Immature natural killer cell (primary cell): Measurements from ENCODE around the gene RAB17. TPM values are rescaled to one million over a fixed set of nuclear protein-coding genes. Genes with fewer than 3 reads are reported as not detected.

Experiments used
- DNase-seq, 3 donors: peaks; one replicate each; pipeline ENCODE4 v3.0.0; 2022; ENCODE audit warnings: mixed read lengths in 1 of 3
- H3K27ac Mint-ChIP-seq, 6 donors: one replicate each; pipeline ENCODE4 v1.8.0; 2020; ENCODE audit warnings: mixed read lengths in 6 of 6, mild to moderate bottlenecking in 5 of 6, inconsistent platforms in 4 of 6, moderate library complexity in 3 of 6
- H3K27me3 Mint-ChIP-seq, 3 donors: one replicate each; pipeline ENCODE4 v1.8.0; 2020 to 2021; ENCODE audit warnings: low read depth in 3 of 3, mild to moderate bottlenecking in 3 of 3, mixed read lengths in 3 of 3, moderate library complexity in 3 of 3, inconsistent platforms in 1 of 3
- H3K36me3 Mint-ChIP-seq, 3 donors: one replicate each; pipeline ENCODE4 v1.8.0; 2020; ENCODE audit warnings: mixed read lengths in 3 of 3, inconsistent platforms in 2 of 3, mild to moderate bottlenecking in 2 of 3
- H3K4me1 Mint-ChIP-seq, 2 donors: one replicate each; pipeline ENCODE4 v1.8.0; 2020; ENCODE audit warnings: inconsistent platforms in 2 of 2, mild to moderate bottlenecking in 2 of 2, mixed read lengths in 2 of 2, moderate library complexity in 1 of 2
- H3K4me3 Mint-ChIP-seq, 5 donors: one replicate each; pipeline ENCODE4 v1.8.0; 2020; ENCODE audit warnings: mild to moderate bottlenecking in 5 of 5, mixed read lengths in 5 of 5, inconsistent platforms in 3 of 5, moderate library complexity in 3 of 5
- H3K9me3 Mint-ChIP-seq, 6 donors: one replicate each; pipeline ENCODE4 v1.8.0; 2020; ENCODE audit warnings: mild to moderate bottlenecking in 6 of 6, mixed read lengths in 6 of 6, inconsistent platforms in 4 of 6, moderate library complexity in 3 of 6
- polyA plus RNA-seq, 3 donors: library from polyadenylated mRNA; unstranded; fragments of 300-500 nt; fragmentation: Illumina TruSeq; gene quantifications; one replicate each; pipeline ENCODE4 v1.2.3, GENCODE V29; 2021

Gene RAB17
- polyA plus RNA-seq, 3 donors from 2014 or later: not detected

- peaks cover 0 to 3% (median 1%) of the 10 kb centered on the region in 3 donors for H3K27me3 Mint-ChIP-seq
- H3K27ac Mint-ChIP-seq: no peak overlapping the region
Measured at GRCh38 chr2:237573721-237574415, 16.7 kb downstream of the RAB17 start.

GRCh38 chr2:237572742-237573101 lies 17.8 kb downstream of the RAB17 start:
- no peaks in the 10 kb centered on the region for H3K9me3 Mint-ChIP-seq
- H3K27ac Mint-ChIP-seq: no peak overlapping the region
- H3K36me3 Mint-ChIP-seq: no peaks in the 10 kb centered on the region
- peaks cover 0 to 2% of the 10 kb centered on the region in 2 donors for H3K4me1 Mint-ChIP-seq
- H3K4me3 Mint-ChIP-seq: no peak overlapping the region
- DNase-seq: no peak
- peaks cover 1 to 3% (median 2%) of the 10 kb centered on the region in 3 donors for H3K27me3 Mint-ChIP-seq

More at GRCh38 chr2:237573721-237574415, 16.7 kb downstream of the RAB17 start:
- peaks cover 0 to 2% of the 10 kb centered on the region in 2 donors for H3K4me1 Mint-ChIP-seq
- no peaks in the 10 kb centered on the region for H3K36me3 Mint-ChIP-seq
- DNase-seq: no peak
- H3K9me3 Mint-ChIP-seq: no peaks in the 10 kb centered on the region
- no peak overlapping the region for H3K4me3 Mint-ChIP-seq

GRCh38 chr2:237572021-237572741 lies 18.4 kb downstream of the RAB17 start:
- Mint-ChIP-seq H3K36me3 (no peaks in the 10 kb centered on the region), H3K27ac (no peak overlapping the region), H3K4me3 (no peak overlapping the region), H3K4me1 (peaks cover 0 to 2% of the 10 kb centered on the region in 2 donors), H3K9me3 (no peaks in the 10 kb centered on the region), H3K27me3 (peaks cover 1 to 3% (median 2%) of the 10 kb centered on the region in 3 donors)
- peak; percentile 75 to 77 (median 75) for DNase-seq

DNA sequence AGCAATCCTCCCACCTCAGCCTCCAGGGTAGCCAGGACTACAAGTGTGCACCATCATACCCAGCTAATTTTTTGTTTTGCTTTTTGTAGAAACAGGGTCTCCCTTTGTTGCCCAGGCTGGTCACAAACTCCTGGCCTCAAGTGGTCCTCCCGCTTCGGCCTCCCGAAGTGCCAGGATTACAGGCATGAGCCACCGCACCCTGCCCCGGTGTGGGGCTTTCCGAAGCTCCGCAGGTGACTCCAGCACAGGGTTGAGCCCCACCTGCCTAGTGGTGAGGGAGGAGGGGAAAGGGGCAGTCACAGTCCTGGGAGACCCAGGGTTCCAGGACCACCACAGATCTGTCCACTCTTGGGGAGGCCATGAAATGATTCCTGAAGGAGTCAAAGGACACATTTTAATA lies 19.0 kb downstream of the RAB17 start:
- no peaks in the 10 kb centered on the region for H3K36me3 Mint-ChIP-seq
- H3K4me3 Mint-ChIP-seq: no peak overlapping the region
- H3K9me3 Mint-ChIP-seq: no peaks in the 10 kb centered on the region
- H3K27me3 Mint-ChIP-seq: peaks cover 1 to 3% (median 2%) of the 10 kb centered on the region in 3 donors
- no peak for DNase-seq
- H3K4me1 Mint-ChIP-seq: peaks cover 0 to 2% of the 10 kb centered on the region in 2 donors
- H3K27ac Mint-ChIP-seq: no peak overlapping the region

- DNase-seq: no peak
- no peak overlapping the region for H3K4me3 Mint-ChIP-seq
- H3K9me3 Mint-ChIP-seq: no peaks in the 10 kb centered on the region
- H3K4me1 Mint-ChIP-seq: peaks cover 0 to 2% of the 10 kb centered on the region in 2 donors
- peaks cover 1 to 3% (median 2%) of the 10 kb centered on the region in 3 donors for H3K27me3 Mint-ChIP-seq
- no peaks in the 10 kb centered on the region for H3K36me3 Mint-ChIP-seq
- no peak overlapping the region for H3K27ac Mint-ChIP-seq
Measured at GRCh38 chr2:237570776-237571335, 19.7 kb downstream of the RAB17 start.

GRCh38 chr2:237569896-237570295 lies 20.6 kb downstream of the RAB17 start:
- Mint-ChIP-seq H3K36me3 (no peaks in the 10 kb centered on the region), H3K27ac (no peak overlapping the region), H3K9me3 (no peaks in the 10 kb centered on the region), H3K4me3 (no peak overlapping the region), H3K4me1 (peaks cover 0 to 2% of the 10 kb centered on the region in 2 donors), H3K27me3 (peaks cover 1 to 3% (median 2%) of the 10 kb centered on the region in 3 donors)
- DNase-seq: no peak

DNA sequence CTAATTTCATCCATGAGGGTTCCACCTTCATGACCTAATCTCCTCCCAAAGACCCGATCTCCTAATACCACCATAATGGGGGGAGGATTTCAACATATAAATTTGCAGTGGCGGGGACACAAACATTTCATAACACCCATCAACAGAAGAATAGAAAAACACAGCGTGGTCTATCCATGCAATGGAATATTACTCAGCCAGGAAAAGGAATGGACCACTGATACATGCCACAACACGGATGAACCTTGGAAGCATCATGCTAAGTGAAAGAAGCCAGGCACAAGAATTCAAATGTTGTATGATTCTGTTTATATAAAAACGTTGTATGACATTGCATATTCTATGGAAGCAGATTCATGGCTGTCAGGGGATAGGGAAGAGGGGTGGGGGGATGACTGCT lies 21.5 kb downstream of the RAB17 start:
- peaks cover 0 to 2% of the 10 kb centered on the region in 2 donors for H3K4me1 Mint-ChIP-seq
- H3K27ac Mint-ChIP-seq: no peak overlapping the region
- H3K27me3 Mint-ChIP-seq: peaks cover 0 to 6% (median 4%) of the 10 kb centered on the region in 3 donors
- no peaks in the 10 kb centered on the region for H3K9me3 Mint-ChIP-seq
- H3K4me3 Mint-ChIP-seq: no peak overlapping the region
- H3K36me3 Mint-ChIP-seq: no peaks in the 10 kb centered on the region
- DNase-seq: no peak

GRCh38 chr2:237568121-237568660 lies 22.3 kb downstream of the RAB17 start:
- Mint-ChIP-seq H3K27me3 (peaks cover 0 to 6% (median 4%) of the 10 kb centered on the region in 3 donors), H3K9me3 (peaks cover 0 to 1% (median 0%) of the 10 kb centered on the region in 6 donors), H3K4me1 (peaks cover 0 to 2% of the 10 kb centered on the region in 2 donors), H3K36me3 (no peaks in the 10 kb centered on the region), H3K4me3 (no peak overlapping the region), H3K27ac (no peak overlapping the region)
- no peak for DNase-seq

- H3K36me3 Mint-ChIP-seq: no peaks in the 10 kb centered on the region
- peaks cover 0 to 6% (median 3%) of the 10 kb centered on the region in 3 donors for H3K27me3 Mint-ChIP-seq
- H3K4me1 Mint-ChIP-seq: peaks cover 0 to 2% of the 10 kb centered on the region in 2 donors
- DNase-seq: no peak
- no peak overlapping the region for H3K27ac Mint-ChIP-seq
- peaks cover 0 to 1% (median 0%) of the 10 kb centered on the region in 6 donors for H3K9me3 Mint-ChIP-seq
- H3K4me3 Mint-ChIP-seq: no peak overlapping the region
Measured at GRCh38 chr2:237567276-237568029, 23.1 kb downstream of the RAB17 start.

GRCh38 chr2:237566401-237567235 lies 23.9 kb downstream of the RAB17 start, which contains the start of gene PRLH:
TSS of gene PRLH (plus strand) at chr2:237566574. CDS start at chr2:237566574, 0 bp downstream.
- Mint-ChIP-seq H3K27ac (no peak within 1 kb of the TSS), H3K9me3 (peaks cover 0 to 1% (median 0%) of the 10 kb centered on the region in 6 donors), H3K4me3 (no peak within 1 kb of the TSS), H3K27me3 (peaks cover 0 to 6% (median 3%) of the 10 kb centered on the region in 3 donors), H3K4me1 (no peaks in the 10 kb centered on the region), H3K36me3 (no peaks in the 10 kb centered on the region)
- DNase-seq: no peak

DNA sequence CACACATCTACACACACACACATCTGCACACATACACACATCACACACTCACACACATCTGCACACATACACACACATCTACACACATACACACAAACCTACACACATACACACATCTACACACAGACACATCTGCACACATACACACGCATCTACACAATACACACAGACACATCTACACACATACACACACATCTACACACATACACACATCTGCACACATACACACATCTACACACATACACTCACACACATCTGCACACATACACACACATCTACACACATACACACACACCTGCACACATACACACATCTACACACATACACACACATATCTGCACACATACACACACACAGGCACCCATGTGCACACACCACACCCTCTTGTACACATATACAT lies 24.6 kb downstream of the RAB17 start:
- H3K27me3 Mint-ChIP-seq: peaks cover 0 to 6% (median 3%) of the 10 kb centered on the region in 3 donors
- no peak overlapping the region for H3K27ac Mint-ChIP-seq
- no peak overlapping the region for H3K4me3 Mint-ChIP-seq
- H3K4me1 Mint-ChIP-seq: no peaks in the 10 kb centered on the region
- no peaks in the 10 kb centered on the region for H3K36me3 Mint-ChIP-seq
- peaks cover 0 to 1% (median 0%) of the 10 kb centered on the region in 6 donors for H3K9me3 Mint-ChIP-seq
- no peak for DNase-seq

DNA sequence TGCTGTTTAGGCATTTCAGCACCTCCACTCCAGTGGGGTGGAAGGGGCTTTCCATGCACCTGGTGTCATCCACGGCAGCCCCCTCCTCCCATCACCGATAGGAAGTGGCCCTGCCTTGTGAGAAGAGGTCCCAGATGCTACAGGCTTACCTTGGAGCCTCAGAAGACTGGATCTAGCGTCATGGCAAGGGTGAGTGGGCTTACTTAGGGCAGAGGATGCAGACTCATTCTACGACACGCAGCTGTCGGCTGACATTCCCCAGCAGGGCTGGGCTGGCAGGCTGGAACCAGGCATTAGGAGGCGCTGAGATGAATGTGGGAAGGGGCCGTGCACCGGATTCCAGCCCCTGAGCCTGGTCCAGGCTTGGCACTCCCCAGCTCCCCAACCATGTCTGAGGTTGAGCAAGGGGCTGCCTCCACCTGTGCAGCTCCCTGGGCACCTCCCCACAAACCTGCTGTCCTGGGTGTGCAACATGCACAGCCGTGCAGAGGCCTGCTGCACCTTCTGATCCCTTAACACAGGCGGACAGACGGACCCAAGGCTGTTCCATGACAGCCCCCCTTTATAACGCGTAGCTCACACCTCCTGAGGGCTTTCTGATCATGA lies 25.9 kb downstream of the RAB17 start:
- Mint-ChIP-seq H3K27ac (no peak overlapping the region), H3K4me1 (no peaks in the 10 kb centered on the region), H3K36me3 (no peaks in the 10 kb centered on the region), H3K9me3 (peaks cover 0 to 1% (median 0%) of the 10 kb centered on the region in 6 donors), H3K4me3 (no peak overlapping the region), H3K27me3 (peaks cover 2 to 6% (median 3%) of the 10 kb centered on the region in 3 donors)
- DNase-seq: no peak
